ENCODE results near the gene TRIM36.

TRIM36 gene

GRCh38 chr5:115186794-115187193 is 17.1 kb upstream of the TRIM36 start:
- Histone ChIP-seq H3K4me1 (ENCODE audit: control insufficient read depth, insufficient read depth, low read length) (peaks cover 3% of the 10 kb centered on the region), H3K36me3 (ENCODE audit: control insufficient read depth, insufficient read depth, low read length) (no peaks in the 10 kb centered on the region), H3K4me3 (ENCODE audit: low read depth, low read length) (no peak overlapping the region), H3K27me3 (ENCODE audit: control insufficient read depth, insufficient read depth, low read length) (peaks cover 14% of the 10 kb centered on the region), H3K9me3 (ENCODE audit: control insufficient read depth, insufficient read depth, low read length) (no peaks in the 10 kb centered on the region), H3K9ac (ENCODE audit: low read depth, low read length) (no peak overlapping the region)

GRCh38 chr5:115184770-115185169 is 15.1 kb upstream of the TRIM36 start:
- peaks cover 34% of the 10 kb centered on the region for H3K27me3 ChIP-seq (ENCODE audit: control insufficient read depth, insufficient read depth, low read length)
- H3K9ac ChIP-seq (ENCODE audit: low read depth, low read length), result no peak overlapping the region
- no peaks in the 10 kb centered on the region for H3K4me1 ChIP-seq (ENCODE audit: control insufficient read depth, insufficient read depth, low read length)
- no peaks in the 10 kb centered on the region for H3K9me3 ChIP-seq (ENCODE audit: control insufficient read depth, insufficient read depth, low read length)
- no peak overlapping the region for H3K4me3 ChIP-seq (ENCODE audit: low read depth, low read length)
- H3K36me3 ChIP-seq (ENCODE audit: control insufficient read depth, insufficient read depth, low read length), result no peaks in the 10 kb centered on the region

- H3K4me1 ChIP-seq (ENCODE audit: control insufficient read depth, insufficient read depth, low read length), result no peaks in the 10 kb centered on the region
- peaks cover 64% of the 10 kb centered on the region for H3K27me3 ChIP-seq (ENCODE audit: control insufficient read depth, insufficient read depth, low read length)
- H3K9me3 ChIP-seq (ENCODE audit: control insufficient read depth, insufficient read depth, low read length), result no peaks in the 10 kb centered on the region
- H3K4me3 ChIP-seq (ENCODE audit: low read depth, low read length), result peak overlapping the region; percentile 5
- no peak overlapping the region for H3K9ac ChIP-seq (ENCODE audit: low read depth, low read length)
- H3K36me3 ChIP-seq (ENCODE audit: control insufficient read depth, insufficient read depth, low read length), result no peaks in the 10 kb centered on the region
These were observed 12.0 kb upstream of the TRIM36 start for GRCh38 chr5:115181757-115182156.

GRCh38 chr5:115180165-115180709 is 10.5 kb upstream of the TRIM36 start:
- Histone ChIP-seq H3K9ac (ENCODE audit: low read depth, low read length) (no peak overlapping the region), H3K9me3 (ENCODE audit: control insufficient read depth, insufficient read depth, low read length) (no peaks in the 10 kb centered on the region), H3K36me3 (ENCODE audit: control insufficient read depth, insufficient read depth, low read length) (no peaks in the 10 kb centered on the region), H3K4me3 (ENCODE audit: low read depth, low read length) (peak overlapping the region; percentile 52), H3K4me1 (ENCODE audit: control insufficient read depth, insufficient read depth, low read length) (no peaks in the 10 kb centered on the region), H3K27me3 (ENCODE audit: control insufficient read depth, insufficient read depth, low read length) (peaks cover 69% of the 10 kb centered on the region)

DNA sequence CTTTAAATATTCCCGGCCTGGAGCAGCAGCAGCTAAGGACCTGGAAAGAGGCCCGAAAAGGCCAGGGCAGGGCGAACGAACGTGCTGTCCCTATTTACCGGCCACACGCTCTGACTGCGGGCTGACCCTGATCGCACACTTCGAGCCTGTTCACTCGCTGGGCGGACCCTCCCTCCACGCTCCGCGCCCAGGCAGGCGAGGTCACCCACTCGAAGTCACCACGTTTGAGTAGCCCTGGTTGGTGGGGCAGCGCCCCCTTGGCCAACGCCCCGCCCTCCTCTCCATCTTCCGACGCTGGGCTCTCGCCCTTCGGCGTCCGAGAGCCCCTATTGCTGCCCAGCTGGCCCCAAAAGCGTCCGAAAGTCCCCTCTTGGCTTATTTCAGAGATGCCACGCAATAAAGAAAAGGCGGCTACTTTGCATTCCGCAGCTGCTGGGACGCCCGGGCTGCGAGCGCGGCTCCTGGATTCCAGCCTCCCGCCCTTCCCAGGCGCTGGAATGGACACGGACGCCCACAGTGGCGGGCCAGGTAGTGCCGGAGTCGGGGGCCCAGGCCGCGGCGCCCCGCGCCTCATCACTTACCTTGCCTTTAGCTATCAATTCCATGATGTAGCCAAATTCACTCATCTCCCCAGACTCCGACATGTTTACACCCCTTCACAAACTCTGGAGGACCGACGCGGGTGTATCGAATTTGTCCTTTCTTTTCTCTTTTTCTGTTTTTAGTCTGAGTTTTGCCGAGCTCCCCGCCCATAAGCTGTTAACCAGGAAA is 9.9 kb upstream of the TRIM36 start:
- no peaks in the 10 kb centered on the region for H3K9me3 ChIP-seq (ENCODE audit: control insufficient read depth, insufficient read depth, low read length)
- no peaks in the 10 kb centered on the region for H3K36me3 ChIP-seq (ENCODE audit: control insufficient read depth, insufficient read depth, low read length)
- peaks cover 75% of the 10 kb centered on the region for H3K27me3 ChIP-seq (ENCODE audit: control insufficient read depth, insufficient read depth, low read length)
- no peaks in the 10 kb centered on the region for H3K4me1 ChIP-seq (ENCODE audit: control insufficient read depth, insufficient read depth, low read length)
- H3K4me3 ChIP-seq (ENCODE audit: low read depth, low read length), result peak overlapping the region; percentile 52
- no peak overlapping the region for H3K9ac ChIP-seq (ENCODE audit: low read depth, low read length)

GRCh38 chr5:115179030-115179393 is 9.3 kb upstream of the TRIM36 start:
- no peaks in the 10 kb centered on the region for H3K4me1 ChIP-seq (ENCODE audit: control insufficient read depth, insufficient read depth, low read length)
- no peaks in the 10 kb centered on the region for H3K36me3 ChIP-seq (ENCODE audit: control insufficient read depth, insufficient read depth, low read length)
- H3K9ac ChIP-seq (ENCODE audit: low read depth, low read length), result no peak overlapping the region
- H3K9me3 ChIP-seq (ENCODE audit: control insufficient read depth, insufficient read depth, low read length), result no peaks in the 10 kb centered on the region
- peak overlapping the region; percentile 52 for H3K4me3 ChIP-seq (ENCODE audit: low read depth, low read length)
- H3K27me3 ChIP-seq (ENCODE audit: control insufficient read depth, insufficient read depth, low read length), result peaks cover 81% of the 10 kb centered on the region

GRCh38 chr5:115170929-115171510 is 1.3 kb upstream of the TRIM36 start:
- Histone ChIP-seq H3K36me3 (ENCODE audit: control insufficient read depth, insufficient read depth, low read length) (peaks cover 4% of the 10 kb centered on the region), H3K27me3 (ENCODE audit: control insufficient read depth, insufficient read depth, low read length) (peaks cover 52% of the 10 kb centered on the region), H3K9me3 (ENCODE audit: control insufficient read depth, insufficient read depth, low read length) (peaks cover 9% of the 10 kb centered on the region), H3K9ac (ENCODE audit: low read depth, low read length) (no peak overlapping the region), H3K4me1 (ENCODE audit: control insufficient read depth, insufficient read depth, low read length) (peaks cover 2% of the 10 kb centered on the region), H3K4me3 (ENCODE audit: low read depth, low read length) (peak overlapping the region; percentile 86)

- peaks cover 2% of the 10 kb centered on the region for H3K4me1 ChIP-seq (ENCODE audit: control insufficient read depth, insufficient read depth, low read length)
- H3K9ac ChIP-seq (ENCODE audit: low read depth, low read length), result peak overlapping the region; percentile 12
- H3K4me3 ChIP-seq (ENCODE audit: low read depth, low read length), result peak overlapping the region; percentile 86
These were observed 623 bp upstream of the TRIM36 start for GRCh38 chr5:115170134-115170928.

GRCh38 chr5:115168829-115169486 is 750 bp downstream of the TRIM36 start:
- Histone ChIP-seq H3K4me3 (ENCODE audit: low read depth, low read length) (peak overlapping the region; percentile 86), H3K27me3 (ENCODE audit: control insufficient read depth, insufficient read depth, low read length) (peaks cover 39% of the 10 kb centered on the region), H3K9ac (ENCODE audit: low read depth, low read length) (peak overlapping the region; percentile 60)

More at GRCh38 chr5:115170134-115170928, 623 bp upstream of the TRIM36 start:
- Histone ChIP-seq H3K9me3 (ENCODE audit: control insufficient read depth, insufficient read depth, low read length) (peaks cover 11% of the 10 kb centered on the region), H3K27me3 (ENCODE audit: control insufficient read depth, insufficient read depth, low read length) (peaks cover 52% of the 10 kb centered on the region), H3K36me3 (ENCODE audit: control insufficient read depth, insufficient read depth, low read length) (peaks cover 7% of the 10 kb centered on the region)

GRCh38 chr5:115166744-115167393 is 2.8 kb downstream of the TRIM36 start:
- no peak overlapping the region for H3K4me3 ChIP-seq (ENCODE audit: low read depth, low read length)
- no peak overlapping the region for H3K9ac ChIP-seq (ENCODE audit: low read depth, low read length)
- H3K4me1 ChIP-seq (ENCODE audit: control insufficient read depth, insufficient read depth, low read length), result peaks cover 2% of the 10 kb centered on the region
- H3K27me3 ChIP-seq (ENCODE audit: control insufficient read depth, insufficient read depth, low read length), result peaks cover 19% of the 10 kb centered on the region
- H3K36me3 ChIP-seq (ENCODE audit: control insufficient read depth, insufficient read depth, low read length), result peaks cover 9% of the 10 kb centered on the region
- H3K9me3 ChIP-seq (ENCODE audit: control insufficient read depth, insufficient read depth, low read length), result peaks cover 11% of the 10 kb centered on the region

More at GRCh38 chr5:115168829-115169486, 750 bp downstream of the TRIM36 start:
- Histone ChIP-seq H3K36me3 (ENCODE audit: control insufficient read depth, insufficient read depth, low read length) (peaks cover 9% of the 10 kb centered on the region), H3K9me3 (ENCODE audit: control insufficient read depth, insufficient read depth, low read length) (peaks cover 11% of the 10 kb centered on the region), H3K4me1 (ENCODE audit: control insufficient read depth, insufficient read depth, low read length) (peaks cover 2% of the 10 kb centered on the region)

GRCh38 chr5:115165790-115166189 is 3.9 kb downstream of the TRIM36 start:
- Histone ChIP-seq H3K27me3 (ENCODE audit: control insufficient read depth, insufficient read depth, low read length) (peaks cover 9% of the 10 kb centered on the region), H3K4me3 (ENCODE audit: low read depth, low read length) (no peak overlapping the region), H3K9me3 (ENCODE audit: control insufficient read depth, insufficient read depth, low read length) (peaks cover 11% of the 10 kb centered on the region), H3K4me1 (ENCODE audit: control insufficient read depth, insufficient read depth, low read length) (no peaks in the 10 kb centered on the region), H3K36me3 (ENCODE audit: control insufficient read depth, insufficient read depth, low read length) (peaks cover 9% of the 10 kb centered on the region), H3K9ac (ENCODE audit: low read depth, low read length) (no peak overlapping the region)
